KOPT-K1 (cell line): ENCODE results near the gene RFX2.

ENCODE experiments used
- H3K27ac ChIP-seq: fragments of 200-600 bp; sonication (generic); 2 replicates; pipeline ENCODE4 v1.5.1; 2016; ENCODE audit warnings: antibody characterized with exemption, mild to moderate bottlenecking, low read depth, low read length; ENCODE audit not compliant: poor library complexity, severe bottlenecking
- H3K36me3 ChIP-seq: fragments of 200-600 bp; sonication (generic); 2 replicates; pipeline ENCODE4 v1.5.1; 2017; ENCODE audit warnings: antibody characterized with exemption, mild to moderate bottlenecking, low read length, moderate library complexity; ENCODE audit not compliant: insufficient read depth
- H3K9me3 ChIP-seq: fragments of 200-600 bp; sonication (generic); 2 replicates; pipeline ENCODE4 v1.5.1; 2017; ENCODE audit warnings: antibody characterized with exemption, low read length, mild to moderate bottlenecking; ENCODE audit not compliant: insufficient read depth, poor library complexity, severe bottlenecking

RFX2 gene

GRCh38 chr19:5983367-5983955 is 126.8 kb downstream of the RFX2 start:
- peak overlapping the region; percentile 90 for H3K27ac ChIP-seq

GRCh38 chr19:5978606-5979552 is 131.4 kb downstream of the RFX2 start:
- peak overlapping the region; percentile 90 for H3K27ac ChIP-seq
- H3K9me3 ChIP-seq: no peaks in the 10 kb centered on the region
- peaks cover 37% of the 10 kb centered on the region for H3K36me3 ChIP-seq

More at GRCh38 chr19:5983367-5983955, 126.8 kb downstream of the RFX2 start:
- peaks cover 12% of the 10 kb centered on the region for H3K36me3 ChIP-seq
- no peaks in the 10 kb centered on the region for H3K9me3 ChIP-seq

- peaks cover 46% of the 10 kb centered on the region for H3K36me3 ChIP-seq
- peak within 1 kb of the TSS; percentile 90 for H3K27ac ChIP-seq
- no peaks in the 10 kb centered on the region for H3K9me3 ChIP-seq
Measured at GRCh38 chr19:5977785-5978605, 132.3 kb downstream of the RFX2 start, which contains the start of gene RANBP3. RANBP3 (minus strand) TSS chr19:5978140; CDS start chr19:5978082, 58 bp downstream.

GRCh38 chr19:5977222-5977784 is 133.0 kb downstream of the RFX2 start:
- Histone ChIP-seq H3K36me3 (peaks cover 51% of the 10 kb centered on the region), H3K9me3 (no peaks in the 10 kb centered on the region), H3K27ac (peak overlapping the region; percentile 90)

GRCh38 chr19:5976768-5977167 is 133.5 kb downstream of the RFX2 start:
- peaks cover 51% of the 10 kb centered on the region for H3K36me3 ChIP-seq
- H3K27ac ChIP-seq: peak overlapping the region; percentile 90

GRCh38 chr19:5975388-5975728 is 134.9 kb downstream of the RFX2 start:
- Histone ChIP-seq H3K9me3 (no peaks in the 10 kb centered on the region), H3K27ac (no peak overlapping the region), H3K36me3 (peaks cover 48% of the 10 kb centered on the region)

More at GRCh38 chr19:5976768-5977167, 133.5 kb downstream of the RFX2 start:
- no peaks in the 10 kb centered on the region for H3K9me3 ChIP-seq

GRCh38 chr19:5974721-5975387 is 135.4 kb downstream of the RFX2 start:
- H3K27ac ChIP-seq: no peak overlapping the region
- H3K9me3 ChIP-seq: no peaks in the 10 kb centered on the region
- peaks cover 51% of the 10 kb centered on the region for H3K36me3 ChIP-seq

- Histone ChIP-seq H3K36me3 (peaks cover 59% of the 10 kb centered on the region), H3K9me3 (no peaks in the 10 kb centered on the region), H3K27ac (no peak overlapping the region)
Measured at GRCh38 chr19:5973867-5974635, 136.2 kb downstream of the RFX2 start.

- H3K27ac ChIP-seq: no peak overlapping the region
- H3K36me3 ChIP-seq: peaks cover 65% of the 10 kb centered on the region
- H3K9me3 ChIP-seq: no peaks in the 10 kb centered on the region
Measured at GRCh38 chr19:5973376-5973775, 136.9 kb downstream of the RFX2 start.

- Histone ChIP-seq H3K9me3 (no peaks in the 10 kb centered on the region), H3K27ac (no peak overlapping the region), H3K36me3 (peaks cover 76% of the 10 kb centered on the region)
Measured at GRCh38 chr19:5972355-5972731, 138.0 kb downstream of the RFX2 start.

- peaks cover 81% of the 10 kb centered on the region for H3K36me3 ChIP-seq
- H3K27ac ChIP-seq: no peak overlapping the region
- no peaks in the 10 kb centered on the region for H3K9me3 ChIP-seq
Measured at GRCh38 chr19:5971714-5972354, 138.5 kb downstream of the RFX2 start.

GRCh38 chr19:5969476-5969875 is 140.8 kb downstream of the RFX2 start:
- Histone ChIP-seq H3K27ac (no peak overlapping the region), H3K36me3 (peaks cover 81% of the 10 kb centered on the region), H3K9me3 (no peaks in the 10 kb centered on the region)
